Smooth muscle cell (in vitro differentiated cells): ENCODE measurements around the gene EML1. TPM values are rescaled to one million over a fixed set of nuclear protein-coding genes. Genes with fewer than 3 reads are reported as not detected.

Experiments
- DNase-seq: peaks from one replicate; lab custom pipeline; 2025; ENCODE audit not compliant: unreplicated experiment; lab: John Stamatoyannopoulos, UW
- H2AFZ ChIP-seq: fragments of 200-600 bp; sonication (generic); 2 replicates; pipeline ENCODE4 v1.6.0; 2016; ENCODE audit warnings: antibody characterized with exemption, low read depth, mild to moderate bottlenecking
- H3F3A ChIP-seq: fragments of 200-600 bp; sonication (generic); 2 replicates; pipeline ENCODE4 v1.6.0; 2017; ENCODE audit warnings: antibody characterized with exemption, low read depth
- H3K27ac ChIP-seq: fragments of 200-600 bp; sonication (generic); 2 replicates; pipeline ENCODE4 v1.5.1; 2016; ENCODE audit warnings: low read depth, mild to moderate bottlenecking
- H3K27me3 ChIP-seq: fragments of 200-600 bp; sonication (generic); 2 replicates; pipeline ENCODE4 v1.6.1; 2016; ENCODE audit warnings: low read depth, mild to moderate bottlenecking
- H3K36me3 ChIP-seq: fragments of 200-600 bp; sonication (generic); 2 replicates; pipeline ENCODE4 v1.5.1; 2016; ENCODE audit warnings: low read depth
- H3K4me1 ChIP-seq: fragments of 200-600 bp; sonication (generic); 2 replicates; pipeline ENCODE4 v1.5.1; 2016; ENCODE audit warnings: low read depth
- H3K4me2 ChIP-seq: fragments of 200-600 bp; sonication (generic); 2 replicates; pipeline ENCODE4 v1.6.0; 2016; ENCODE audit warnings: mild to moderate bottlenecking
- H3K4me3 ChIP-seq: fragments of 200-600 bp; sonication (generic); 2 replicates; pipeline ENCODE4 v1.5.1; 2016; ENCODE audit warnings: mild to moderate bottlenecking
- H3K79me2 ChIP-seq: fragments of 200-600 bp; sonication (generic); 2 replicates; pipeline ENCODE4 v1.6.0; 2016; ENCODE audit warnings: low read depth, mild to moderate bottlenecking
- H3K9ac ChIP-seq: fragments of 200-600 bp; sonication (generic); 2 replicates; pipeline ENCODE4 v1.6.0; 2016; ENCODE audit warnings: low read depth
- H3K9me3 ChIP-seq: fragments of 200-600 bp; sonication (generic); replicated peaks from 2 replicates; pipeline ENCODE4 v1.5.1; 2016; ENCODE audit warnings: low read depth
- H4K20me1 ChIP-seq: fragments of 200-600 bp; sonication (generic); 2 replicates; pipeline ENCODE4 v1.6.0; 2016; ENCODE audit warnings: low read depth
- WGBS: methylation state at CpG from one replicate; pipeline ENCODE4 v1.1.7; 2016; ENCODE audit warnings: low lambda C conversion rate; 5-methylcytosine and 5-hydroxymethylcytosine counted together
- polyA plus RNA-seq: library from polyadenylated mRNA; unstranded; fragments of >200 nt; fragmentation: Nextera tagmentation; extraction: Ambion mirVana; gene quantifications from 2 replicates; pipeline ENCODE4 v1.2.1, GENCODE V29; 2016
- total RNA-seq: library from RNA; depleted of rRNA; stranded (reverse); fragments of >200 nt; gene quantifications from 2 replicates; pipeline ENCODE4 v1.2.3, GENCODE V29; 2014
- TF ChIP-seq, protein P1 (sequence below): fragments of 200-600 bp; sonication (generic); IDR thresholded peaks from 2 replicates; pipeline ENCODE4 v1.5.1; 2017; ENCODE audit warnings: borderline replicate concordance, mild to moderate bottlenecking, antibody characterized with exemption; ENCODE audit not compliant: insufficient read depth, poor library complexity, severe bottlenecking

EML1 gene
- total and polyA plus RNA-seq, 2 experiments from 2014 or later: 13.0 to 31.2 TPM

DNA sequence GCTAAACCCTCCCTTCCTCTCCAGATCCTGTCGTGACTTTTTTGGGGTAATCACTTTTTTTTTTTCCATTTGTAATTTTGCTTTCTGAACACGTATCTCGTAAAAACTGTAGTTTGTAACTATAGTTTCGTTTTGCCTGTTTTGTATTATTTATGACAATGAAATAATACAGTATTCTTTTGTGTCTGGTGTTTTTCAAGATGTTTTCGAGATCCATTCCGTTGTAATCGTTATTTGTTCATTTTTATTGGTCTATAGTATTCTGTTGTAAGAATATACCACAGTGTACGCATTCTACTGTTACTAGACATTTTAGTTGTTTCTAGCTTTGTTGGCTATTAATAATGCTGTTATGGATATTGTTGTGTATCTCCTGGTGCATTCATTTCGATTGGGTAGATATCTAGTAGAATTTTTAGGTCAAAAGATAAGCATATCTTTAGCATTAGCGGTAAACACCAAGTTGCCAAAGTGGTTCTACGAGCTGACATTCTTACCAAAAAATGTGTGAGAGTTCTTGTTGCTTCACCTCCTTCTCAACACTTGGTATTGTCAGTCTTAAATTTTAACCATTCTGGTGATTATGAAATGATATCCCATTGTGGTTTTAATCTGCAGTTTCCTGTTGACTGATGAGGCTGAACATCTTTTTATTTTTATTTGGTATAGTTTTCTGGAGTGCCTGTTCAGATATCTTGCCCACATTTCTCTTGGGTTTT, 179.7 kb downstream of the EML1 start:
- WGBS: 64% methylated on average over 11 of the region's 11 CpGs
- Histone ChIP-seq H3K4me1 (peaks cover 5% of the 10 kb centered on the region), H3K9me3 (no peaks in the 10 kb centered on the region), H3F3A (peaks cover 10% of the 10 kb centered on the region), H3K4me2 (peak overlapping the region; percentile 97), H3K36me3 (no peaks in the 10 kb centered on the region), H3K27ac (no peak overlapping the region), H2AFZ (peak overlapping the region; percentile 17), H3K4me3 (peak overlapping the region; percentile 82), H3K79me2 (peaks cover 28% of the 10 kb centered on the region), H4K20me1 (peaks cover 7% of the 10 kb centered on the region), H3K9ac (peak overlapping the region; percentile 62), H3K27me3 (no peaks in the 10 kb centered on the region)
- no peak for DNase-seq
- TF ChIP-seq, protein P1, sequence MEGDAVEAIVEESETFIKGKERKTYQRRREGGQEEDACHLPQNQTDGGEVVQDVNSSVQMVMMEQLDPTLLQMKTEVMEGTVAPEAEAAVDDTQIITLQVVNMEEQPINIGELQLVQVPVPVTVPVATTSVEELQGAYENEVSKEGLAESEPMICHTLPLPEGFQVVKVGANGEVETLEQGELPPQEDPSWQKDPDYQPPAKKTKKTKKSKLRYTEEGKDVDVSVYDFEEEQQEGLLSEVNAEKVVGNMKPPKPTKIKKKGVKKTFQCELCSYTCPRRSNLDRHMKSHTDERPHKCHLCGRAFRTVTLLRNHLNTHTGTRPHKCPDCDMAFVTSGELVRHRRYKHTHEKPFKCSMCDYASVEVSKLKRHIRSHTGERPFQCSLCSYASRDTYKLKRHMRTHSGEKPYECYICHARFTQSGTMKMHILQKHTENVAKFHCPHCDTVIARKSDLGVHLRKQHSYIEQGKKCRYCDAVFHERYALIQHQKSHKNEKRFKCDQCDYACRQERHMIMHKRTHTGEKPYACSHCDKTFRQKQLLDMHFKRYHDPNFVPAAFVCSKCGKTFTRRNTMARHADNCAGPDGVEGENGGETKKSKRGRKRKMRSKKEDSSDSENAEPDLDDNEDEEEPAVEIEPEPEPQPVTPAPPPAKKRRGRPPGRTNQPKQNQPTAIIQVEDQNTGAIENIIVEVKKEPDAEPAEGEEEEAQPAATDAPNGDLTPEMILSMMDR: no peak

DNA sequence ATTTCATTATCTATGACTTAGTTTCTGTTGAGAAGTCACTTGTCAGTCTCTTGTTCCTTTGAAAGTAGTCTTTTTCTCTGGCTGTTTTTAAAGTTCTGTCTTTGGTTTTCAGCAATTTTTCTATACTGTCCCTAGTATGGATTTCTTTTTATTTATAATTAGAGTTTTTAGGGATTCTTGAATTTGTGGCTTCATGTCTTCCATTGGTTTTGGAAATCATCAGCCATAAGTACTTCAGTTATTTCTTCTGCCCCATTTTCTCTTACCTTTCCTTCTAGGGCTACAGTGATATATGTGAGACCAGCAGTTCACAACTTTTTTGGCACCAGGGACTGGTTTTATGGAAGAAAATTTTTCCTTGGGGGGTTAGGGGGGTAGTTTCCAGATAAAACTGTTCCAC, 182.0 kb downstream of the EML1 start:
- no peaks in the 10 kb centered on the region for H3K36me3 ChIP-seq
- H3F3A ChIP-seq: peaks cover 1% of the 10 kb centered on the region
- peaks cover 41% of the 10 kb centered on the region for H3K79me2 ChIP-seq
- DNase-seq: no peak
- no peak overlapping the region for H3K9ac ChIP-seq
- no peaks in the 10 kb centered on the region for H3K9me3 ChIP-seq
- H3K4me3 ChIP-seq: no peak overlapping the region
- no peaks in the 10 kb centered on the region for H3K27me3 ChIP-seq
- no peak overlapping the region for H3K4me2 ChIP-seq
- H3K27ac ChIP-seq: no peak overlapping the region
- no peaks in the 10 kb centered on the region for H3K4me1 ChIP-seq
- H4K20me1 ChIP-seq: peaks cover 10% of the 10 kb centered on the region
- TF ChIP-seq, protein P1: no peak
- no peak overlapping the region for H2AFZ ChIP-seq

DNA sequence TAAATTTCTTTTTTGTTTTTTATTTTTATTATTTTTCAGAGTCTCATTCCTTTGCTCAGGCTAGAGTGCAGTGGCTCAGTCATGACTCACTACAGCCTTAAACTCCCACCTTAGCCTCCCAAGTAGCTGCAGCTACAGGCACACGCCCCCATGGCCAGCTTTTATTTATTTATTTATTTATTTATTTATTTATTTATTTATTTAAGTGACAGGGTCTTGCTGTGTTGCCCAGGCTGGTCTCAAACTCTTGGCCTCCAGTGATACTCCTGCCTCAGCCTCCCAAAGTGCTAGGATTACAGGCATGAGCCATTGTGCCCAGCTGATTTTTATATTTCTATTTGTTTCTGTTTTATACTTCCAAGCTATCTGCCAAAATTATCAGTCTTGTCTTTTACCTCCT, 182.8 kb downstream of the EML1 start:
- 100% methylated on average over 1 of the region's 1 CpG for WGBS
- Histone ChIP-seq H3K4me3 (no peak overlapping the region), H3K79me2 (peaks cover 41% of the 10 kb centered on the region), H3K9me3 (no peaks in the 10 kb centered on the region), H2AFZ (no peak overlapping the region), H3K27ac (no peak overlapping the region), H3F3A (no peaks in the 10 kb centered on the region), H3K27me3 (no peaks in the 10 kb centered on the region), H3K36me3 (no peaks in the 10 kb centered on the region), H3K4me1 (no peaks in the 10 kb centered on the region), H4K20me1 (peaks cover 16% of the 10 kb centered on the region), H3K9ac (no peak overlapping the region), H3K4me2 (no peak overlapping the region)
- DNase-seq: no peak
- TF ChIP-seq, protein P1: no peak

DNA sequence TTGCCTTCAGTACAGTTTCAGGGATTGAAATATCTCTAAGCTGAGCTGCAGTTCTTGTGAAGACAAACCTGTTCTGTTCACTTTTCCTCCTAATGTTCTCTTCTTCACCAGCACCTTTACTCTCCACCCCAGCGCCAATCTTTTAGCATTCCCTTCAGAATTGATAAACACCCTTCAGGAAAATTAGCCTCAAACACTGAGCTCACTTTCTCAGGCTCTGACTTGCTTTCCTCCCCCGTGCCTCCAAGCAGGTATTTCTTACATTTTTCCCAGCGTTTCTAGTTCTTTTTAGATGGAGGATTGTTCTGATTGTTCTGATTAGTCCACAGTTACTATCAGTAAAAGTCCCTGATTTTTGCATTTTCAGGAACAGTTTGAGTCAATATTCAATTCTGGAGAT, 183.5 kb downstream of the EML1 start:
- Histone ChIP-seq H3K4me1 (no peaks in the 10 kb centered on the region), H3K36me3 (no peaks in the 10 kb centered on the region), H3K27me3 (no peaks in the 10 kb centered on the region), H3K27ac (no peak overlapping the region), H3K4me2 (no peak overlapping the region), H3F3A (no peaks in the 10 kb centered on the region), H3K9me3 (no peaks in the 10 kb centered on the region), H3K4me3 (no peak overlapping the region), H3K9ac (no peak overlapping the region), H4K20me1 (peaks cover 23% of the 10 kb centered on the region), H2AFZ (no peak overlapping the region), H3K79me2 (peaks cover 41% of the 10 kb centered on the region)
- no peak for DNase-seq
- 91% methylated on average over 3 of the region's 3 CpGs for WGBS
- TF ChIP-seq, protein P1: no peak
